ENCODE measurements around the gene NOTCH1. TPM values are rescaled to one million over a fixed set of nuclear protein-coding genes. Genes with fewer than 3 reads are reported as not detected.

The NOTCH1 gene
- total RNA-seq, 2 donors from 2014 or later: 49.3 to 99.4 TPM

GRCh38 chr9:136567651-136568287 lies 21.9 kb upstream of the NOTCH1 start:
- no peaks in the 10 kb centered on the region for H3K9me3 ChIP-seq
- no peak for TF ChIP-seq CTCF (IDR thresholded peaks at IDR 0.05)
- peak overlapping the region; percentile 55 for H3K27ac ChIP-seq
- H3K27me3 ChIP-seq: no peaks in the 10 kb centered on the region
- no peak overlapping the region for H3K9ac ChIP-seq (ENCODE audit: low read depth in 2 of 2, low read length in 2 of 2)
- intact Hi-C loops (cut with DNase I): no loop called here
- DNase-seq: no peak
- no peaks in the 10 kb centered on the region for H3K4me1 ChIP-seq
- H3K36me3 ChIP-seq: no peaks in the 10 kb centered on the region
- H3K4me3 ChIP-seq: no peak overlapping the region

GRCh38 chr9:136566901-136567300 lies 21.1 kb upstream of the NOTCH1 start:
- Histone ChIP-seq H3K36me3 (no peaks in the 10 kb centered on the region), H3K4me3 (no peak overlapping the region), H3K9ac (ENCODE audit: low read depth in 2 of 2, low read length in 2 of 2) (no peak overlapping the region), H3K27me3 (no peaks in the 10 kb centered on the region), H3K4me1 (no peaks in the 10 kb centered on the region), H3K9me3 (no peaks in the 10 kb centered on the region), H3K27ac (no peak overlapping the region)
- no peak for DNase-seq
- intact Hi-C loops (cut with DNase I): no loop called here
- TF ChIP-seq CTCF (IDR thresholded peaks at IDR 0.05): no peak

GRCh38 chr9:136566553-136566895 lies 20.7 kb upstream of the NOTCH1 start:
- no peaks in the 10 kb centered on the region for H3K4me1 ChIP-seq
- no peak overlapping the region for H3K4me3 ChIP-seq
- no peaks in the 10 kb centered on the region for H3K36me3 ChIP-seq
- no peak for TF ChIP-seq CTCF (IDR thresholded peaks at IDR 0.05)
- intact Hi-C loops (cut with DNase I): no loop called here
- no peaks in the 10 kb centered on the region for H3K27me3 ChIP-seq
- H3K9me3 ChIP-seq: no peaks in the 10 kb centered on the region
- DNase-seq: no peak
- no peak overlapping the region for H3K9ac ChIP-seq (ENCODE audit: low read depth in 2 of 2, low read length in 2 of 2)
- no peak overlapping the region for H3K27ac ChIP-seq

GRCh38 chr9:136565715-136566552 lies 20.1 kb upstream of the NOTCH1 start:
- TF ChIP-seq CTCF (IDR thresholded peaks at IDR 0.05): no peak
- no peaks in the 10 kb centered on the region for H3K9me3 ChIP-seq
- no peaks in the 10 kb centered on the region for H3K27me3 ChIP-seq
- H3K4me3 ChIP-seq: no peak overlapping the region
- H3K4me1 ChIP-seq: no peaks in the 10 kb centered on the region
- DNase-seq: no peak
- peak overlapping the region; percentile 62 for H3K27ac ChIP-seq
- no peaks in the 10 kb centered on the region for H3K36me3 ChIP-seq
- intact Hi-C loops (cut with DNase I): no loop called here
- H3K9ac ChIP-seq (ENCODE audit: low read depth in 2 of 2, low read length in 2 of 2): peak overlapping the region; percentile 19 to 20

GRCh38 chr9:136565086-136565714 lies 19.4 kb upstream of the NOTCH1 start:
- no peak for TF ChIP-seq CTCF (IDR thresholded peaks at IDR 0.05)
- Histone ChIP-seq H3K9ac (ENCODE audit: low read depth in 2 of 2, low read length in 2 of 2) (peak overlapping the region in 1 of 2 donors; percentile 20), H3K36me3 (no peaks in the 10 kb centered on the region), H3K27me3 (no peaks in the 10 kb centered on the region), H3K4me3 (no peak overlapping the region), H3K9me3 (no peaks in the 10 kb centered on the region), H3K4me1 (no peaks in the 10 kb centered on the region), H3K27ac (peak overlapping the region; percentile 62)
- DNase-seq: no peak
- intact Hi-C loops (cut with DNase I): no loop called here

All from colonic mucosa (tissue), 4 donors.